VCaP (cell line): Measurements from ENCODE around the gene RABL6.

ENCODE experiments used
- H3K27ac ChIP-seq: fragments of 450-650 bp; 2 replicates; pipeline ENCODE4 v1.5.1; 2017
- CTCF ChIP-seq: fragments of 450-650 bp; conservative IDR thresholded peaks from 2 replicates; pipeline ENCODE4 v1.5.1; 2017; ENCODE audit warnings: mild to moderate bottlenecking, moderate library complexity

The RABL6 gene

GRCh38 chr9:136889858-136890257 lies 82.1 kb downstream of the RABL6 start:
- H3K27ac ChIP-seq = no peak overlapping the region
- no peak for TF ChIP-seq CTCF

GRCh38 chr9:136890661-136891060 lies 82.9 kb downstream of the RABL6 start:
- no peak for TF ChIP-seq CTCF
- no peak overlapping the region for H3K27ac ChIP-seq
